NCI-H128 (cell line): ENCODE results near the gene DSTYK.
A peak's percentile ranks its signal among the peaks of the same experiment; 100 is the strongest.

Experiments
- DNase-seq: peaks from one replicate; lab custom pipeline; 2025; ENCODE audit not compliant: unreplicated experiment; lab: John Stamatoyannopoulos, UW

The DSTYK gene

DNA sequence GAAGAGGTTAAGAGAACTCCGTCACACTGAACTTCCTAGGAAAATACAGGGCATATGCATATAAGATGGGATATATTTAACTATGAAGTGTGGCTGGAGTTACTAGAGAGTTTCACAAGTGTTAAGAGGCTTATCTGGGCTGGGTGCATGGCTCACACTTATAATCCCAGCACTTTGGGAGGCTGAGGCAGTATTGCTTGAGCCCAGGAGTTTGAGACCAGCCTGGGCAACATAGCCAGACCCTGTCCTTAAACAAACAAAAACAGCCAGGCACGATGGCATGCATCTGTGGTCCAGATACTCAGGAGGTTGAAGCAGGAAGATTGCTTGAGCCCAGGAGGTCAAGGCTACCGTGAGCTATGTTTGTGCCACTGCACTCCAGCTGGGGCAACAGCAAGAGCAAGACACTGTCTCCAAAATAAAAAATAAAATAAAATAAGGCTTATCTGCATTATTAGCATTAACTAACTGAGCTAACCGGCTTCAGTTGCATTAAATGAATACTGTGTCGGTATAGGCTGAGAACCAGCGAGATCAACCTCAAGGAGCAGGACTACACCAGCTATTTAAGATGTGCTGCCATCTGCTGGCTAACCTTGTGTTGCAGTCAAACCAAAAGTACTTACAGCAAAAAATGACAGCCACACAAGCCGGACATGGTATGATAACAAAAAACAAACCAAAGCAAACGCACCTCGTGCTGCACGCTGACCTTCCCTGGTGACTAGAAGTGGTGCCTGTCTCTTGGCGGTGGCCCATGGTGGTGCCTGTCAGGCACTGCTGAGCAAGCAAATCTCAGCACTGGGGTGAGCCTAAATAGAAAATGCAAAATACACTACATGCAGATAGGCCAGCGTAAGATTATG, 70.0 kb downstream of the DSTYK start:
- peak; percentile 62 for DNase-seq

DNA sequence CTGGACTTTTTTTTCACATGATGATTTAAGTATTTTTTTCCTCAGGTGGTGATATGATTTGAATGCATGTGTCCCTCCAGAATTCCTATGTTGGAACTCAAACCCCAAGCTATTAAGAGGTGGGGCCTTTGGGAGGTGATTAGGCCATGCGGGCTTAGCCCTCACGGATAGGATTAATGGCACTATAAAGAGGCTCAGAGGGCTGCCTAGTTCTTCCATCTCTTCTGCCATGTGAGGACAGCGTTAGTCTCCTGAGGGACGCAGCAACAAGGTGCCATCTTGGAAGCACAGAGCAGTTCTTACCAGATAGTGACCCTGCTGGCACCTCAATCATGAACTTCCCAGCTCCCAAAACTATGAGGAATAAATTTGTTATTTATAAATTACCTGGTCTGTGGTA, 71.4 kb downstream of the DSTYK start:
- DNase-seq: no peak

- no peak for DNase-seq
Measured at GRCh38 chr1:205137901-205138300, 73.6 kb downstream of the DSTYK start.

DNA sequence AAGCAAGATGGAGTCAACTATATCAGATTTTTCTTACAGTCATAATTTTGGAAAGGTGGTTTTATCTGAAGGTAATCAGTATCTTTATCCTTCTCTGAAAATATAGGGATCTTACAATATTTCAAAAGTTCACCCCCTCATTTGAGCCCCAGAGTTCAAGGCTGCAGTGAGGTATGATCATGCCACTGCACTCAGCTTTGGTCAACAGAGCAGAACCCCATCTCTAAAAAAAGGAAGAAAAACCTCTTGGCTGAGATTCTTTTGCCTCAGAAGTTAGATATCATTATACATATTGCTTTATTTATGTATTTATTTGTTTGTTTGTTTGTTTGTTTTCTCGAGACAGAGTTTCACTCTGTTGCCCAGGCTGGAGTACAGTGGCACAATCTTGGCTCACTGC, 78.2 kb downstream of the DSTYK start:
- DNase-seq: no peak

GRCh38 chr1:205129447-205130029, 82.0 kb downstream of the DSTYK start:
- no peak for DNase-seq

DNA sequence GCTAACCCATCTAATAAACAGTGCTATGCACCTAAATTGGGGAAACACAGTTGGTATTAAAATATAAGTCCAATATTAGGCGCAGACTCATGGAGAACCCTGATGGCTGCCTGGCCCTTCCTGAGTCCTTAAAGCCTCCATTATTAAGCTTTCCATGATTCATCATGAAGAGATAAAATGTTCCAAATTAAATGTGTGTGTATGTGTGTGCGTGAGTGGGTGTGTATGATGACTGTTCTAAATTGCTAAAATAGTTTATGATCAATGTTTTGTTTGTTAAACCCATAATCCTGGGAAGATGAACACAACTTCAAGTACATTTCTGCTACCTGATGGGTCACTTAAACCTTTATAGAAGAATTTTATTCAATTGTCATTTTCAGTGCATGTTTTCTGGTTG, 83.5 kb downstream of the DSTYK start:
- DNase-seq: no peak

DNA sequence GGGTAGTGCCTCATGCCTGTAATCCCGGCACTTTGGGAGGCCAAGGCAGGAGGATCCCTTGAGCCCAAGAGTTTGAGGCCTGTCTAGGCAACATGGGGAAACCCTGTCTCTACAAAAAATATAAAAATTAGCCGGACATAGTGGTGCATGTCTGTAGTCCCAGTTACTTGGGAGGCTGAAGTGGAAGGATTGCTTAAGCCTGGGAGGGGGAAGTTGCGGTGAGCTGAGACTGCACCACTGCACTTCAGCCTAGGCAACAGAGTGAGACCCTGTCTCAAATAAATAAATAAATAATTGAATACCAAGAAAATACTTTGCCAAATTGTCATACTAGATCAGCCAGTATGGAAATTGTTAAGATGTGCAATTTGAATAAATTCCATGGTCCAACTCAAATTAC, 83.9 kb downstream of the DSTYK start:
- no peak for DNase-seq

DNA sequence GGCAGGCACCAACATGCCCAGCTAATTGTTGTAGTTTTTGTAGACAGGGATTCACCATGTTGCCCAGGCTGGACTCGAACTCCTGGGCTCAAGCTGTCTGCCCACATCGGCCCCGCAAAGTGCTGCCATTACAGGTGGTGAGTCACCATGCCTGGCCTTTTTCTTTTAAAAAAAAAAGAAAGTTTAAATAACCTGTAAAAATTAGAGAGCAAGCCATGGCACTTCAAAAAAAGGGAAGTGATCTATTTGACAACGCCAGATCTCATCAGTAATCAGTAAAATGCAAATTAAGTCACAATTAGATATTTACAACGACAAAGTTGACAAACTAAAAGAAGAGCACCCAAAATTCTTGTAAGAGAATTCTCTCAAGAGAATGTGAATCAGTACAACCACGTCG, 86.8 kb downstream of the DSTYK start:
- no peak for DNase-seq

DNA sequence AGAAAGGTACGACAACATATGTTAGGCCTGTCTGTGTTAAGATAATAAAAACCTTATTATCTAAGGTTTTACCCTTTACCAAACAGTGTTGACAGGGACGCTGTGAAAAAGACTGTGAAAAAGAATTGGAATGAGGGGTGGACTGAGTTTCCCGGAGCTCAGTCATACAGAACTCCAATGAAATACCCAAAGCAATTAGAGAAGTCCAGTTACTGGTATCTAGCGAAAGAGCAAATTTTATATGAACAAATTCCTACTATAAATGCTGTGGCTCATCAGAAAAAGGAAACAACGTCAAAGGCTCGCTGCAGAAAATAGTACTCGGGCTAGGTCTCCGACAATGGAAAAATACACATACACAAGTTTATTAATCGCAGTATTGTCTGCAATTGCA, 89.0 kb downstream of the DSTYK start:
- DNase-seq: no peak

DNA sequence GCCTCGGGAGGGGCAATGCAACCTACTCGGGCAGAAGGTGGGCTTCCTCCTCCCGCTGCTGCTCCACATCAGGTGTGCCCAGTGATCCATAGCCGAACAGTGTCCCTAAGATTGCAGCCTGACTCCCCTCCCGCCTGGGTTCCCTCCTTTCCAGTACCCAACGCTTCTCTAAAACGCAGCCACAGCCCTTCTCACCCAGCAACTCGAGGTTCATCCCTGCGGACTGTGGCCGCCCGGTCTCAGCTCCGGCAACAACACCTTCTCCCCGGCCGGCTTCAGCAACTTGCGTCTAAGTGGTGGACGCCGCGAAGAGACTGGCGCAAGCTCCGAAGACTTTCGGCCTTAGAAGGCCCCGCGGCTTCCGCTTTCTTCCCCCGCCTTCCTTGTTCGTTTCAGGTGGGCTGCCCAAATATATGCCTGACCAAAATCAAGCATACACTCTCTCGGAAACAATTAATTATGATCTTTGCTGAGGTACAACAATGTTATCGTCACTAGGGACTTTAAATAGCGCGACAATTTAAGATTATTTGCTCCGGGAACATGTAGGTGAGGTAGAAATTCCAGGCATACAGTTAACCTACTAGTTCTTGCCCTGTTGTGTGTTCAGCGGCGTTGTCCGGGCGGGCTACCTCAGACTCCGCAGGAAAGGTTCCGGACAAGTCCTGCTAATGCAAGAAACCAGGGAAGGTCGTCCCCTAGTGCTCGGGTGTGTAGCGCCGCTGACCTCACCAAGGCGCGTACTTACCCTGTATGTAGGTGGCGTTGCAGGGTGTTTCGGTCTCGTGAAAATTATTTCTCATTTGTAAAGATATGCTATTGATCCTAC, 89.6 kb downstream of the DSTYK start, which contains the start of gene RBBP5:
RBBP5 (minus strand) TSS at position 319 of the 829 bp plus-strand sequence; CDS start at position 214, 105 bp downstream.
- DNase-seq: peak; percentile 99

DNA sequence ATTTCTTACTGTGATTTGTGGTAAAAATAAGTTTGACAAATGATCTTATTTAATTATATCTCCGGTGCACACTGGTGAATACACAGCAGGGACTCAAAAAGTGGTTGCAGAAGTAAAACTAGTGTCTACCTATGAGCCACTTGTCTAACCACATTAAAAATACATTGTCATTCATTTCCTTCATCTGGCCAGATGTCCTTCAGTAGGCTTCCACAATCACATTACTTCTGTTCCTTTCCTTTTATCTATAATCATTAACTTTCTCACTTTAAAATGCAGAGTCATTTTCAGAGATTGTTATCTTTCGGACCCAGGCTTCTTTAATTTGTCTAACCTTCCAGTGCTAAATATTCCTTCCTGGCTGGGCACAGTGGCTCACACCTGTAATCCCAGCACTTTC, 92.8 kb downstream of the DSTYK start:
- DNase-seq: no peak

- no peak for DNase-seq
Measured at GRCh38 chr1:205111354-205111753, 100.1 kb downstream of the DSTYK start.

GRCh38 chr1:205109711-205110110, 101.8 kb downstream of the DSTYK start:
- DNase-seq: no peak

DNA sequence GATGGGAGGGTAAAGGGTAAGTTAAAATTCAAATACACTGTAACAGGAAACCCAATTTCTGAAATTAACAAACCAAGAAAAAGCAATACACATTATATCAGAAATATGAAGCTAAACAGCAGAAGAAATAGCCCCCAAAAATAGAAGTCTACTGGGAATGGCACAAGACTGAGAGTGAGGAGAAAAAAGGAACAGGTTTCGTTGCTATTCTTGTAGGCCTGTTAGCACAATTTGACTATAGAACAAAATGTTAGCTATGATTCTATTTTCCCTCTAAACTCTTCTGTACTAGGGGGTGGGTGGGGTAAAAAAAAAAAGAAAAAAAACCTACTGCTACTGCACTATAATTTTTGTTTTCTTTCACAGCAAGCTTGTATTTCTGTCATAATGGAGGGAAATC, 102.2 kb downstream of the DSTYK start:
- DNase-seq: no peak

DNA sequence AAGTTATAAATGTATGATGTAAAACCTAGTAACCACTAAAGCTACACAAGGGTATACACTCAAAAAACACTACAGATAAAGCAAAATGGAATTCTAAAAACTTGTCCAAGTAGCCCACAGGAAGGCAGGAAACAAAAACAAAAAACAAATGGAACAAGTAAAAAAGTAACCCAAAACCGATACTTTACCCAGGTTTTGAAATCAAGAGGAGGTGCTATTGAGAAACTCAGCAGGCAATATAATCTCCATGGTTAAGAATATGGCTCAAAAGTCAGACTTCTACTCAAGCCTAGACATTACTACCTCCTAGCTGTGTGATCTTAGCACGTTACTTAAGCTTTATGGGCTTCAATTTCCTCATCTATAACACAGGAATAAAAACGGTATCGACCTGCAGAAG, 103.0 kb downstream of the DSTYK start:
- no peak for DNase-seq

DNA sequence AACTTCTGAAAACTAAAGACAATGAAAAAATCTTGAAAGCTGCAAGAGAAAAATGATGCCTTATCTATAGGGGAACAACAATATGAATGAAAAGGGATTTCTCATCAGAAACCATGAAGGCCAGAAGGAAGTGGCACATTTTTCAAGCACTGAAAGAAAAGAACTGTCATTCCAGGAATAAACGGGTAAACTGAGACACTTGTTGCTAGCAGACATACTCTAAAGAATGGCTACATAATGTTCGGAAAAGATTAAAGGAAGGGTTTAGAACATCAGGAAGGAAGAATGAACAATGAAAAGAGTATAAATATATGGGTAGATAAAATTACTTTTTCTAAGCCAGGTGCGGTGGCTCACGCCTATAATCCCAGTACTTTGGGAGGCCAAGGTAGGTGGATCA, 104.2 kb downstream of the DSTYK start:
- no peak for DNase-seq

DNA sequence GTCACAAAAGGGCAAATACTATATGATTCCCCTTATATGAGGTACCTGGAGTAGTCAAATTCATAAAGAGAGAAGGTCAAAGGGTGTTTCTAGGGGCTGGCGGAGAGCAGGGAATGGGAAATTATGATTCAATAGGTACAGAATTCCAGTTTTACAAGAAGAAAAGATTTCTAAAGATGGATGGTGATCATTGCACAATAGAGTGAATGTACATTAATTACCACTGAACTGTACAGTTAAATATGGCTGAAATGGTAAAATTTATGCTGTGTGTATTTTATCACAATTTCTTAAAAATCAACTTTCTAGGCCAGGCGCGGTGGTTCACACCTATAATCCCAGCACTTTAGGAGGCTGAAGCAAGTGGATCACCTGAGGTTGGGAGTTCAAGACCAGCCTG, 109.1 kb downstream of the DSTYK start:
- DNase-seq: no peak

DNA sequence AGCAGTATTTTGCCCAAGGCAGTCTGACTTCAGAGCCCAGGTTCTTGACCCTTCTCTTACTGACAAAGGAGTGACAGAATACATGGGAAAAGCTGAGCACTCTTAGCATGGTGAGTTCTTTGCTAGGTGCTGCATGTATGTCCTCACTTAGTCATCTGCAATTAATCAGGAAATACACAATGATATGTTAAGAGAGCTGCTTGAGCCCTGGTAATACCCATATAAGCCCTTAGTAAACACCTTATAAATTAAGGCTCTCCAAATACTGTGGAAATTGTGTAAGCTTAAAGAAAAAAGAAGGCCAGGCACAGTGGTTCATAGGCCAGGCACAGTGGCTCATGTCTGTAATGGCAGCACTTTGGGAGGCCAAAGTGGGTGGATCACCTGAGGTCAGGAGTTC, 113.3 kb downstream of the DSTYK start:
- DNase-seq: no peak

DNA sequence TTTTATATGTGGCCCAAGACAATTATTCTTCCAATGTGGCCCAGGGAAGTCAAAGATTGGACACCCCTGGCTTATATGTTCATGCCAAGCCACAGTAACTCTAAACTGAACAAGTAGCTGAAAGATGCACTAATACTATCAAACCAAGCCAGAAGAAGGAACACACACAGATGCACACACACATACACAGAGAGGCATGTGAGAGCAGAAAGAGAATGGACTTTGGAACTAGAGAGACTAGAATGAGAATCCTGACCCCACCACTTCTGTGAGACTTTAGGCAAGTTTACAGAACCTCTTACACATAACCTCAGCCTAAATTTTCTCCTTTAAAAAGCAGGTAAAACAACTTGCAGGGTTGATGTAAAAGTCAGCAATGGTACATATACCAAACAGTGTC, 116.1 kb downstream of the DSTYK start:
- no peak for DNase-seq
